ENCODE measurements around the gene GNAI1.

GNAI1 gene

GRCh38 chr7:80183900-80184685 is 49.5 kb downstream of the GNAI1 start:
- Histone ChIP-seq H3K4me3 (replicated peaks; ENCODE audit: low read depth, low read length) (no peak overlapping the region), H3K27me3 (replicated peaks; ENCODE audit: control insufficient read depth, insufficient read depth, low read length) (no peaks in the 10 kb centered on the region), H3K36me3 (ENCODE audit: control insufficient read depth, insufficient read depth, low read length) (no peaks in the 10 kb centered on the region)
- TF ChIP-seq, protein P1, sequence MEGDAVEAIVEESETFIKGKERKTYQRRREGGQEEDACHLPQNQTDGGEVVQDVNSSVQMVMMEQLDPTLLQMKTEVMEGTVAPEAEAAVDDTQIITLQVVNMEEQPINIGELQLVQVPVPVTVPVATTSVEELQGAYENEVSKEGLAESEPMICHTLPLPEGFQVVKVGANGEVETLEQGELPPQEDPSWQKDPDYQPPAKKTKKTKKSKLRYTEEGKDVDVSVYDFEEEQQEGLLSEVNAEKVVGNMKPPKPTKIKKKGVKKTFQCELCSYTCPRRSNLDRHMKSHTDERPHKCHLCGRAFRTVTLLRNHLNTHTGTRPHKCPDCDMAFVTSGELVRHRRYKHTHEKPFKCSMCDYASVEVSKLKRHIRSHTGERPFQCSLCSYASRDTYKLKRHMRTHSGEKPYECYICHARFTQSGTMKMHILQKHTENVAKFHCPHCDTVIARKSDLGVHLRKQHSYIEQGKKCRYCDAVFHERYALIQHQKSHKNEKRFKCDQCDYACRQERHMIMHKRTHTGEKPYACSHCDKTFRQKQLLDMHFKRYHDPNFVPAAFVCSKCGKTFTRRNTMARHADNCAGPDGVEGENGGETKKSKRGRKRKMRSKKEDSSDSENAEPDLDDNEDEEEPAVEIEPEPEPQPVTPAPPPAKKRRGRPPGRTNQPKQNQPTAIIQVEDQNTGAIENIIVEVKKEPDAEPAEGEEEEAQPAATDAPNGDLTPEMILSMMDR (IDR thresholded peaks at IDR 0.05; ENCODE audit: insufficient read depth, low read length, poor library complexity, severe bottlenecking): no peak
- DNase-seq (ENCODE audit: extremely low read depth, insufficient read length): no peak

DNA sequence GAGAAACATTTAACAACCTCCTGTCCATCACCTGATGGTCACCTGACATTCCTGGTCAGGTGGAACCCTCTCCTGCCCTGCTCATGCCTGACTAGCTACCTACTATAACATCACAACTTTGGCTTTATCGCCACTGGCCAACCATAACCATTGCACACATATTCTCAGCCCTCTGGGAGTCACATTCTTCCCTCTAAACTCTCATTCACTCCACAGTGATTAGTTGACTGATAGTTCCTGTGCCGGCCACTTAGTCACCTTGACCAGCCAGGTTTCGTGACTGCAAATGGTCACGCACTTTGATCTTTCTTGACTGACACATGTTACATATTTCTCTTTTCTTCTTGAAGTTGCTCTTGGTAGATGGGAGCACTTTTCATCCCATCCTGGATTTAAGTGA is 50.1 kb downstream of the GNAI1 start:
- TF ChIP-seq, protein P1 (IDR thresholded peaks at IDR 0.05; ENCODE audit: insufficient read depth, low read length, poor library complexity, severe bottlenecking): no peak
- H3K36me3 ChIP-seq (ENCODE audit: control insufficient read depth, insufficient read depth, low read length): no peaks in the 10 kb centered on the region
- no peak for DNase-seq (ENCODE audit: extremely low read depth, insufficient read length)
- no peaks in the 10 kb centered on the region for H3K27me3 ChIP-seq (replicated peaks; ENCODE audit: control insufficient read depth, insufficient read depth, low read length)
- H3K4me3 ChIP-seq (replicated peaks; ENCODE audit: low read depth, low read length): no peak overlapping the region

GRCh38 chr7:80185571-80185970 is 50.9 kb downstream of the GNAI1 start:
- Histone ChIP-seq H3K27me3 (replicated peaks; ENCODE audit: control insufficient read depth, insufficient read depth, low read length) (no peaks in the 10 kb centered on the region), H3K4me3 (replicated peaks; ENCODE audit: low read depth, low read length) (no peak overlapping the region), H3K36me3 (ENCODE audit: control insufficient read depth, insufficient read depth, low read length) (no peaks in the 10 kb centered on the region)
- TF ChIP-seq, protein P1 (IDR thresholded peaks at IDR 0.05; ENCODE audit: insufficient read depth, low read length, poor library complexity, severe bottlenecking): no peak
- DNase-seq (ENCODE audit: extremely low read depth, insufficient read length): no peak

GRCh38 chr7:80186721-80187120 is 52.1 kb downstream of the GNAI1 start:
- no peak for DNase-seq (ENCODE audit: extremely low read depth, insufficient read length)
- H3K4me3 ChIP-seq (replicated peaks; ENCODE audit: low read depth, low read length): no peak overlapping the region
- no peaks in the 10 kb centered on the region for H3K36me3 ChIP-seq (ENCODE audit: control insufficient read depth, insufficient read depth, low read length)
- no peaks in the 10 kb centered on the region for H3K27me3 ChIP-seq (replicated peaks; ENCODE audit: control insufficient read depth, insufficient read depth, low read length)
- TF ChIP-seq, protein P1 (IDR thresholded peaks at IDR 0.05; ENCODE audit: insufficient read depth, low read length, poor library complexity, severe bottlenecking): no peak

DNA sequence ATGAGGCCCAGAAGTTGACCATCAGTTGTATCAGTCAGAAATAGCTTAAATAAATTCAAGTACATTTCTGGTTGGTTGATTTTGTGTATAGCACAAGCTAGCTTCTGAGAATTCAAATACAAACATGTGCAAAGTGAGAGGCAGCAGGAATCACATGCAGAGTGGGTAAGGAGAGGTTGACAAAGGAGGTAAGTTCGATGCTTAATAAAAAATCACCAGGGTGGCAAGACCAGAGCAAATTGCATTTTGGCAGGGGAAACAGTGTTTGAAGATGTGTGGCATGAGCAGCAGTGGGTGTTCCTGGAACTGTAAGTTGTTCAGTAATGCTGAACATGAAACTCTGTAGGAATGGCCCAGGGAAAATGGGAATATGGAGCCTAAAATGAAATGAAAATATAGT is 52.6 kb downstream of the GNAI1 start:
- TF ChIP-seq, protein P1 (IDR thresholded peaks at IDR 0.05; ENCODE audit: insufficient read depth, low read length, poor library complexity, severe bottlenecking): no peak
- Histone ChIP-seq H3K4me3 (replicated peaks; ENCODE audit: low read depth, low read length) (no peak overlapping the region), H3K27me3 (replicated peaks; ENCODE audit: control insufficient read depth, insufficient read depth, low read length) (no peaks in the 10 kb centered on the region), H3K36me3 (ENCODE audit: control insufficient read depth, insufficient read depth, low read length) (no peaks in the 10 kb centered on the region)
- DNase-seq (ENCODE audit: extremely low read depth, insufficient read length): no peak

Measured in GM06990 (cell line).